Head of caudate nucleus (tissue), 42 donors: ENCODE measurements around the gene MEGF11.
A peak's percentile ranks its signal among the peaks of the same experiment; 100 is the strongest.

ENCODE experiments used
- DNase-seq, 42 donors: peaks; one replicate each; pipeline versions ENCODE4 v3.0.0 to v3.0.0-alpha.2; 2020 to 2021; ENCODE audit warnings: mixed read lengths in 7 of 42
- intact Hi-C: fragments of 100-400 bp; cut with DNase I; formaldehyde crosslinking; loops from one replicate; pipeline ENCODE4 v1.15.0; 2022

Gene MEGF11

DNA sequence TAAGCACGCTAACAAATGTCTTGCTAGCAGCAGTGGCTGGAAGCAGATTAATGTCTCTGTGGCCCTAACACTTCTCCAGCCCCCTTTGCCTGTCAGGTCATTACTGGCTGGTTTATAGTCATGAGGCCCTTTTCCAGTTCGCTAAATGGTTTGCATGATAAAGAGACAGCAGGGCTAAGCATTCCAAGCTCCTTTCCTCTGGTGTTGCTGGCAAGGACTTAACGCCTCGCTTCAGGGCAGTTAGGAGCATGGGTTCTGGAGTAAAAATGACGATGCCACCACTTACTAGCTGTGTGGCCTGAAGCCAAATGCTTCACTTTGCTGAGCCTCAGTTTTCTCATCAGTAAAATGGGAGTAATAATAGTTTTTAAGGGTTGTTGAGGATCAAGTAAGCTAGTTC is 185.9 kb downstream of the MEGF11 start:
- no peak for DNase-seq
- intact Hi-C loops, result no loop called here

GRCh38 chr15:66066481-66066880 is 187.1 kb downstream of the MEGF11 start:
- intact Hi-C loops, result no loop called here
- no peak for DNase-seq

GRCh38 chr15:66066005-66066404 is 187.5 kb downstream of the MEGF11 start:
- intact Hi-C loops, result no loop called here
- DNase-seq, result no peak

GRCh38 chr15:66065325-66065724 is 188.2 kb downstream of the MEGF11 start:
- DNase-seq, result no peak
- intact Hi-C loops, result no loop called here

- no peak for DNase-seq
- intact Hi-C loops, result no loop called here
Measured at GRCh38 chr15:66063147-66063546, 190.4 kb downstream of the MEGF11 start.

DNA sequence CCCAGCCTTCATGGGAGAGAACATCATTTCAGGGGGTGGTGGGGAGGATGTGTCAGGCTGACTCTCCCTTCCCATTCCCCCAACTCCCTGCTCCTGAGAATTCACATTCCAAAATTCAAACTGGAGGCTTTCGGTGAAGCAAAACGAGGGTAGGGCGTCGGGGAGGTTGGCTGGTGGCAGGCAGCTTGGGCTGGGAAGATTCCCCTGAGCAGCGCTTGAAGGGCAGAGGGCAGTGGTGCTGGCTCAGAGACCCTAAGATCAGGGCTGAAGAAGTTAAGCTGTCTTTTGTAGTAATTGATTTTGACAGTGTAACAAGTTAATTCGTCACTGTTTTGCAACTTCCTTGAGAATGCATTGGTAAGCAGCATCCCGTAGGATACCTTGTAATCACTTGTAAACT is 196.5 kb downstream of the MEGF11 start:
- DNase-seq, result no peak
- intact Hi-C loops, result no loop called here

DNA sequence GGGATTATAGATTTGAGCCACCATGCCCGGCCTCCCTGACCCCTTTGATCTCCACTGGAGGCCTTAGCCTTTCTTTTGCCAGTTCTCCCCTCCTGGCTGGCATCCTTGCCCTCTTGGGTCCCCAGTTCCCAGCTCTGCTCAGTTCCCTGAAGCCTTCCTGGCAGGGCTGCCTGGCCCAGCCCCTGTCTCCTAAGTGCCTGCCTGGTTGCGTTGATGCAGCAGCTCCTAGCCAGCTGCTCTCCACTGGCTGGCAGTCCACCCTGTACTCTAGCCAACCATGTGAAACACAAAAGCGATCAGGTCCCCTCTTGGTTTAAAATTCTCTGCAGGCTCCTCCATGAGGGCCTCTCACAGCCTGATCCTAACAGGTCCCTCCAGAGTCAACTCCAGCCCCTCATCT is 199.6 kb downstream of the MEGF11 start:
- peak in 17 of 42 donors; percentile 15 to 59 (median 24) for DNase-seq
- intact Hi-C loops, result no loop called here

DNA sequence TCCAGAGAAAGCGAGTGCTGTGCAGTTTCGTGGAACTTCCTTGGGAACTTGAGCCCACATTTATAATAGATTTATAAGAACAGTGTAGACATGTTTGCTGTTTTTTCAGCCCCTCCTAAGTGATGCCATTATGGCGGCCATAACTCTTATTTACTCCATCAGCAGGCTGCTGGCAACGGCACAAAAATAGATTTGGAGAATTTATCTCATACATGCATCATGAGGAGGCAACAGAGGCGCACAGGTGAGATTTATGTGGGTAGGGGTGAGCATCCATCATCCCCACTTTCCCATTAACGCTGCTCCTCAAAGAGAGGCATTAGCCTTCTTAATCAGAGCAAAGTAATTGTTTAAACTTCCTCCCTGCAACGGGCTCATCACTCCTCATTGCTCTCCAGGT is 201.7 kb downstream of the MEGF11 start:
- intact Hi-C loops, result no loop called here
- no peak for DNase-seq

DNA sequence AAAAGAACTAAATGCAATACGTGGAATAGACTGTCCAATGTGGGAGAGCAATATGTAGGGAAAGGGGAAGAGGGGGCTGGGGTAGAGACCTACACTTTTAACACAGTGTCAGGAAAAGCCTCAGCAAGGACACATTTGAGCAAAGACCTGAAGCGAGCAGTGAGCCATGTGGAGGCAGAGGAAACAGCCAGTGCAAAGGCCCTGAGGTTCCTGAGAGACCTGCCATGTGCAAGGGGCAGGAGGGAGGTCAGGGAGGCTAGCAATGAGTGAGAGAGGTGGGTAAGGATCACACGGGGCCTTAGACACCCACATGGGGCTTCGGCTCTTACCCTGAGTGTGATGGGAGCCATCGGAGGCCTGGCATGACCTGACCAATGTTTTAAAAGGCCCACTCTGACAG is 203.3 kb downstream of the MEGF11 start:
- intact Hi-C loops, result no loop called here
- no peak for DNase-seq

DNA sequence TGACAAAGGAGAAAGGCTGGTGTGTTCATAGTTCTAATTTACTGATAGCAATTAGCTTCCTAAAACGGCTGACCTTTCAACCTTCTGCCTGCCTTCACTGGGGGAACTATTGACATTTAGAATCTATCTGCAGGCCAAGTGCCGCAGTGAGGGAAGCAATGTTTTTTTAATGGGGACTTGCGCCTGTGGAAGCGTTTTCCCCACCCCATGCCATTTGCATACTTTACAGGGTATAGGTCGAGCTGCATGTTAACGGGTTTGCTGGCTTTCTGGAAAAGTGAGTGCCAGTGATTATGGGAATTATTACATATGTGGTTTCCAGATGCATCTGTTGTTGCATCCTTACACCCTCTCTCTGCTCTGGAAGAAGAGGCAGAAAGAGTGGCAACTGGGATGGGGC is 204.2 kb downstream of the MEGF11 start:
- intact Hi-C loops, result no loop called here
- DNase-seq, result no peak

DNA sequence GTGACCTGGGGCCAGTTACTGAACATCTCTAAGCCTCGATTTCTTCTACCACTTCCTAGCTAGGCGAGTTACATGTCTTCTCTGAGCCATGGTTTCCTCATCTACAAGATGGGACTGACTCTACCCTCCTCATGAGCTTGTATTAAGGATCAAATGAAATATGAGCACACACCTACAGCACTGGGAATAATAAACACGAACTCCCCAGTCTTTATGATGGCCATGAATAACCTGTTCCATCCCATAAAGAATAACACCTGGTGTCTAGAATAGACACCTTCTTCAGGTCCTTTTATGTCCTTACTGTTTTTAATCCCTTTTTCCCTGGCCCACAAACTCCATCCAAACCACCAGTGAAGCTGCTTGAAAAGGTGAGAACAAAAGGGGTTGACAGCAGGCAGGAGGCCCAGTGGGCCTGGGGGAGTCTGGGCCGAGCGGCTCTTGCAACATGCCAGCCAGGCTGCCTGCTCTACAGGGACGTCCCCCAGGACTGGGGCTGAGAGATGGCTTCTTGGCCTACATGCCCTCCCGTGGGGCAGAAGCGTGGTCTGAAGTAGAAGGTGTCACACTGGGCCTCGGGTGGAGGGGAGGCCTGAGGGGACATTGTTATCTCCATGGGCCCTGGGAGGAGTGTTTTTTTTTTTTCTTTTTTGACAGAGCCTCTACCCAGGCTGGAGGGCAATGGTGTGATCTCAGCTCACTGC is 206.1 kb downstream of the MEGF11 start:
- intact Hi-C loops, result no loop called here
- no peak for DNase-seq

- DNase-seq, result no peak
- intact Hi-C loops, result no loop called here
Measured at GRCh38 chr15:66046751-66047150, 206.8 kb downstream of the MEGF11 start.

GRCh38 chr15:66046326-66046725 is 207.2 kb downstream of the MEGF11 start:
- intact Hi-C loops, result no loop called here

DNA sequence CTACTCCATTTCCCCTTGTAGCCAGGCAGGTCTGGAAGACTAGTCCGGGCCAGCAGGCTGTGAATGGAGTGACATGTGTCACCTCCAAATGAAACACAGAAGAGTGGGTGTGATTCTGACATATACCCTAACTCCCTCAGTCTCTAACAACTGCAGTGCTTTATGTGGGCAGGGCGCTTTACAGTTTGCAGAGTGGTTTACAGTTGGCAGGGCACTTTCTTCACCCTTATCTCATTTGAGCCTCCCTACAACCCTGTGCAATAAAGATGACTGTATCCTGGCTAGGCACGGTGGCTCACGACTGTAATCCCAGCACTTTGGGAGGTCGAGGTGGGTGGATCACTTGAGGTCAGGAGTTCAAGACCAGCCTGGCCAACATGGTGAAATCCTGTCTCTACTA is 208.0 kb downstream of the MEGF11 start:
- intact Hi-C loops, result no loop called here

More at GRCh38 chr15:66046326-66046725, 207.2 kb downstream of the MEGF11 start:
- no peak for DNase-seq

GRCh38 chr15:66044837-66045236 is 208.7 kb downstream of the MEGF11 start:
- no peak for DNase-seq
- intact Hi-C loops, result no loop called here

More for the DNA sequence above, 208.0 kb downstream of the MEGF11 start:
- DNase-seq, result no peak

- DNase-seq, result peak in 1 of 42 donors; percentile 5
- intact Hi-C loops, result no loop called here
Measured at GRCh38 chr15:66043264-66043663, 210.3 kb downstream of the MEGF11 start.

- intact Hi-C loops, result no loop called here
- DNase-seq, result no peak
Measured at GRCh38 chr15:66042624-66043023, 210.9 kb downstream of the MEGF11 start.

GRCh38 chr15:66041276-66041675 is 212.3 kb downstream of the MEGF11 start:
- intact Hi-C loops, result no loop called here
- DNase-seq, result no peak

DNA sequence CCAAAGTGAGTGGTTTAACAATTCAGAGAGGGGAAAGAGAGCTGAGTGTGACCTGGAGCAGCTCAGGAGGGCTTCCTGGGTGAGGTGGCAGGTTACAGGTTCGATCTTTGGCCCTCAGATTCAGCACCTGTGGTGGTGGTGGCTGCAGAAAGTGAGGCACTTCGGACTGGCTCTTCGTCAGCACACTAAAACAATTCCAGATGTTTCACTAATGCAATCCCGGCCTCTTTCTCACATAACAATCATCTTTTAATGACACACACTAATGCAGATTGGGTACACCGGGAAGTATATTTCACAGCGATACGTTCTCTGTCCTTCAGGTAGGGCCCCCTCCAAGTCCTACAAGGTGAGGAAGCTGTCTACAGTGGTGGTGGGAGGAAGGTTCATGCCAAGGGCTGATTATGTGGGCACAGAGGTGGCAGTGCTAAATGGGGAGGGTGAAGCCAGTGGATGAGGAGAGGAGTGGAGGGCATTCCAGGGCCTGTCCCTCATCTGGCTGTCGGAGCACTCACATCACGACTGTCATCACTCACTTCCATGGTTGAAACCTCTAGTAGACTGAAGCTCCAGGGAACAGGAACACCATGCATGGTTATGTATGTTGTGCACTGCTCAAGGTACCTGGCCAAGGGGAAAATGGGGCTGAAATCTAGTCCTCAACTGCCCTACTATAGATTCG is 213.2 kb downstream of the MEGF11 start:
- no peak for DNase-seq

DNA sequence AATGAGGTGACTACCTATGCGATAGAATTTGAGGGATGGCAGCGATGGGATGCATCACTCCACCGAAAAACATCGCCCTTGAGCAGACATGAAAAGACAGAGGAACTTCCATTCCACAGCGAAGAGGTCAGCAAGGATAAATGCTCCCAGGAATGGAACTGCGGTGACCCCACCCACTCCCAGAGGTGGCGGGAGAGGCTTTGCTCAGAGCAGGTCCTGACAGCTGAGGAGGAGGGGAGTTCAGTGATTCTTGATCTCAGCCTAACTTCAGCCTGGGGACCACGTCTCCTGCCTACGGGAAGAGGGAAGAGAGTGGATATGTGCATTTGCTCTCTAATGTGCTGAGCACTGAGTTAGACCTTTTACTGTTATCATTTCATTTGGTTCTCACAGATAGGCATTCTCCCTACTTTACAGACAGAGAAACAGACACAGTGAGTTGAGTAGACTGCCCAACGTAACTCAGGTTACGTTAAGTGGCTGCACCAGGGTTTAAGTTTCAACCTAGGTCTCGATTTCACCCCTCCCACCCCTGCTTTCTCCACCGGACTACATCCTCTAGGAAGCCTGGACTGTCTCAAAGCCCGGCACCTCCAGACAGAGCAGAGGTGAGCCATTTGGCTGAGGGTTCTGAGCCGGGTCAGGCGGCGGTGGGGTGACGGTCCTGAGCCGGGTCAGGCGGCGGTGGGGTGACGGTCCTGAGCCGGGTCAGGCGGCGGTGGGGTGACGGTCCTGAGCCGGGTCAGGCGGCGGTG is 214.3 kb downstream of the MEGF11 start:
- intact Hi-C loops, result no loop called here
- no peak for DNase-seq

More for the DNA sequence above, 213.2 kb downstream of the MEGF11 start:
- intact Hi-C loops, result no loop called here
